H1 (cell line): ENCODE results near the gene ANP32A. TPM values are rescaled to one million over a fixed set of nuclear protein-coding genes. Genes with fewer than 3 reads are reported as not detected.

Experiments used
- BCL11A ChIP-seq, 2 experiments: IDR thresholded peaks; one replicate each; pipeline ENCODE4 v1.6.1; 2011; ENCODE audit warnings: low read depth in 2 of 2, low read length in 2 of 2, mild to moderate bottlenecking in 2 of 2
- BRCA1 ChIP-seq: IDR thresholded peaks from 2 replicates; pipeline ENCODE4 v1.6.1; 2012; ENCODE audit warnings: low read depth, low read length, improper control_type of control experiment
- CBX8 ChIP-seq: fragments of 300-800, 300-1000 bp; sonication (generic); IDR thresholded peaks from 2 replicates; pipeline ENCODE4 v1.7.1; 2016; ENCODE audit warnings: low read depth, low read length, borderline replicate concordance
- CHD2 ChIP-seq: IDR thresholded peaks from 2 replicates; pipeline ENCODE4 v1.6.1; 2012; ENCODE audit warnings: low read length, improper control_type of control experiment
- HDAC6 ChIP-seq: IDR thresholded peaks from one replicate; pipeline ENCODE4 v1.7.1; 2012; ENCODE audit warnings: low read depth, mild to moderate bottlenecking, inconsistent platforms, low read length, moderate library complexity
- JUN ChIP-seq: IDR thresholded peaks from 2 replicates; pipeline ENCODE4 v1.6.1; 2011; ENCODE audit warnings: low read depth, mild to moderate bottlenecking, improper control_type of control experiment, low read length
- KDM5A ChIP-seq: fragments of 200-600 bp; IDR thresholded peaks from 2 replicates; pipeline ENCODE4 v1.7.1; 2012; ENCODE audit warnings: mild to moderate bottlenecking, low read length, inconsistent platforms, mixed read lengths
- RBBP5 ChIP-seq: IDR thresholded peaks from 2 replicates; pipeline ENCODE4 v1.7.1; 2012; ENCODE audit warnings: low read depth, mild to moderate bottlenecking, inconsistent platforms, low read length, moderate library complexity, borderline replicate concordance
- RFX5 ChIP-seq: IDR thresholded peaks from 2 replicates; pipeline ENCODE4 v1.6.1; 2011; ENCODE audit warnings: low read depth, low read length, improper control_type of control experiment, borderline replicate concordance
- RXRA ChIP-seq: IDR thresholded peaks from 2 replicates; pipeline ENCODE4 v1.6.1; 2011; ENCODE audit warnings: low read depth, mild to moderate bottlenecking, low read length, moderate library complexity; ENCODE audit not compliant: insufficient read depth
- SAP30 ChIP-seq: fragments of 300-600 bp; sonication (generic); IDR thresholded peaks from 2 replicates; pipeline ENCODE4 v1.7.1; 2012; ENCODE audit warnings: low read length, moderate library complexity, mild to moderate bottlenecking, inconsistent platforms; ENCODE audit not compliant: insufficient read depth, insufficient replicate concordance
- SP1 ChIP-seq: IDR thresholded peaks from 2 replicates; pipeline ENCODE4 v1.6.1; 2011; ENCODE audit warnings: low read depth, low read length
- TAF7 ChIP-seq: optimal IDR thresholded peaks from 2 replicates; pipeline ENCODE3; 2011; ENCODE audit warnings: low read depth, mild to moderate bottlenecking, inconsistent platforms, low read length, moderate library complexity, borderline replicate concordance
- TBP ChIP-seq: IDR thresholded peaks from 2 replicates; pipeline ENCODE4 v1.6.1; 2011; ENCODE audit warnings: low read depth, low read length, improper control_type of control experiment
- USF2 ChIP-seq: IDR thresholded peaks from 2 replicates; pipeline ENCODE4 v1.6.1; 2011; ENCODE audit warnings: low read length, improper control_type of control experiment
- YY1 ChIP-seq: IDR thresholded peaks from 2 replicates; pipeline ENCODE4 v1.6.1; 2011; ENCODE audit warnings: low read depth, mild to moderate bottlenecking, low read length
- polyA plus RNA-seq, 7 experiments: library from polyadenylated mRNA; depleted of rRNA in 3 of 7; stranded (reverse) in 5 of 7; unstranded in 2 of 7; fragments of >200 nt in 5 of 7; fragments of 200-250 nt in 2 of 7; gene quantifications; 1 replicate in 5 of 7; 2 replicates in 1 of 7; 4 replicates in 1 of 7; pipeline versions ENCODE4 v1.2.1 to v1.2.3, GENCODE V29; 2011 to 2013; ENCODE audit warnings: missing spikeins in 2 of 7, mixed read lengths in 2 of 7
- total RNA-seq: library from RNA; stranded (reverse); fragmentation: NEBNext Ultra II Directional; extraction: Animal tissue kit (Norgen Biotek cat#: 25700); gene quantifications from 2 replicates; pipeline ENCODE4 v1.2.1, GENCODE V29; 2021
- TF ChIP-seq, protein P1 (sequence below), 3 experiments: IDR thresholded peaks; 1 replicate in 2 of 3; 2 replicates in 1 of 3; pipeline versions ENCODE4 v1.5.1 to v1.6.1; 2011; ENCODE audit warnings: low read length in 3 of 3, mild to moderate bottlenecking in 3 of 3, inconsistent platforms in 2 of 3, low read depth in 1 of 3, moderate library complexity in 1 of 3; ENCODE audit not compliant: insufficient read depth in 1 of 3; ENCODE audit errors: control extremely low read depth in 1 of 3

ANP32A gene
- total and polyA plus RNA-seq, 2 of the 8 experiments (the other 6 are each of a cell fraction or from before 2014, with no cell fraction given), result 70.8 to 295 TPM

- TF ChIP-seq, protein P1, sequence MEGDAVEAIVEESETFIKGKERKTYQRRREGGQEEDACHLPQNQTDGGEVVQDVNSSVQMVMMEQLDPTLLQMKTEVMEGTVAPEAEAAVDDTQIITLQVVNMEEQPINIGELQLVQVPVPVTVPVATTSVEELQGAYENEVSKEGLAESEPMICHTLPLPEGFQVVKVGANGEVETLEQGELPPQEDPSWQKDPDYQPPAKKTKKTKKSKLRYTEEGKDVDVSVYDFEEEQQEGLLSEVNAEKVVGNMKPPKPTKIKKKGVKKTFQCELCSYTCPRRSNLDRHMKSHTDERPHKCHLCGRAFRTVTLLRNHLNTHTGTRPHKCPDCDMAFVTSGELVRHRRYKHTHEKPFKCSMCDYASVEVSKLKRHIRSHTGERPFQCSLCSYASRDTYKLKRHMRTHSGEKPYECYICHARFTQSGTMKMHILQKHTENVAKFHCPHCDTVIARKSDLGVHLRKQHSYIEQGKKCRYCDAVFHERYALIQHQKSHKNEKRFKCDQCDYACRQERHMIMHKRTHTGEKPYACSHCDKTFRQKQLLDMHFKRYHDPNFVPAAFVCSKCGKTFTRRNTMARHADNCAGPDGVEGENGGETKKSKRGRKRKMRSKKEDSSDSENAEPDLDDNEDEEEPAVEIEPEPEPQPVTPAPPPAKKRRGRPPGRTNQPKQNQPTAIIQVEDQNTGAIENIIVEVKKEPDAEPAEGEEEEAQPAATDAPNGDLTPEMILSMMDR (IDR thresholded peaks at IDR 0.05; ENCODE audit: control extremely low read depth in 1 of 3, insufficient read depth in 1 of 3, low read depth in 1 of 3, low read length in 3 of 3), result no peak
- TF ChIP-seq KDM5A, result no peak
- no peak for TF ChIP-seq SP1
- no peak for TF ChIP-seq SAP30
- no peak for TF ChIP-seq HDAC6
- no peak for TF ChIP-seq CHD2
- no peak for TF ChIP-seq BCL11A (IDR thresholded peaks at IDR 0.05; ENCODE audit: low read depth in 2 of 2, low read length in 2 of 2)
- no peak for TF ChIP-seq YY1
- TF ChIP-seq CBX8, result no peak
- TF ChIP-seq TAF7, result no peak
- TF ChIP-seq RXRA, result no peak
- no peak for TF ChIP-seq BRCA1
- no peak for TF ChIP-seq USF2
- no peak for TF ChIP-seq TBP
- TF ChIP-seq JUN, result no peak
- TF ChIP-seq RBBP5, result no peak
- TF ChIP-seq RFX5, result no peak
Observed at GRCh38 chr15:68791431-68792283, 29.0 kb downstream of the ANP32A start (continued).
